Posterior vena cava (tissue), 2 donors: ENCODE data around the gene SLC35G1. TPM values are rescaled to one million over a fixed set of nuclear protein-coding genes. Genes with fewer than 3 reads are reported as not detected.

Source experiments
- DNase-seq: peaks from one replicate; pipeline ENCODE4 v3.0.0-alpha.2; 2020; ENCODE audit warnings: low spot score
- intact Hi-C, 2 donors: fragments of 100-400 bp; cut with DNase I; formaldehyde crosslinking; loops; one replicate each; pipeline versions ENCODE4 v1.14.1 to v1.14.2; 2022 to 2023
- long read RNA-seq, 2 donors: library from polyadenylated mRNA; unstranded; transcript quantifications; one replicate each; pipeline ENCODE4 v2.0.0, GENCODE V29; 2020 to 2021
- total RNA-seq, 2 donors: library from RNA; stranded (reverse); fragmentation: NEBNext Ultra II Directional; extraction: Animal tissue kit (Norgen Biotek cat#: 25700); gene quantifications; one replicate each; pipeline ENCODE4 v1.2.1, GENCODE V29; 2021
- donor health status: DM: yes; HTN: yes; CAD: no.
- donor health status: DM: yes; HTN: yes; CAD: no.

The SLC35G1 gene
- total RNA-seq: 1 to 10 TPM; 2.7 to 3.1 TPM
- long read RNA-seq, donor 1, partial matches to known transcripts: 0 of 1 reads
- long read RNA-seq, donor 1, other reads (novel, unspliced or antisense): 0 of 1 reads
- long read RNA-seq, donor 2, partial matches to known transcripts: 0 of 2 reads
- long read RNA-seq, donor 2, other reads (novel, unspliced or antisense): 2 of 2 reads

GRCh38 chr10:93893646-93894515, at the start of gene SLC35G1:
Gene SLC35G1 (plus strand): TSS chr10:93893978. CDS start chr10:93894034, 56 bp downstream.
- DNase-seq: peak; percentile 87
- intact Hi-C loops: no loop called here

GRCh38 chr10:93844979-93845626, 48.7 kb upstream of the SLC35G1 start:
- no peak for DNase-seq
- intact Hi-C loops: no loop called here

GRCh38 chr10:93849593-93849992, 44.2 kb upstream of the SLC35G1 start:
- DNase-seq: no peak

GRCh38 chr10:93850031-93851015, 43.5 kb upstream of the SLC35G1 start:
- DNase-seq: no peak
- intact Hi-C loops: no loop called here

More at GRCh38 chr10:93849593-93849992, 44.2 kb upstream of the SLC35G1 start:
- intact Hi-C loops: no loop called here

- intact Hi-C loops: no loop called here
- DNase-seq: no peak
Observed at GRCh38 chr10:93851169-93851568, 42.6 kb upstream of the SLC35G1 start.

GRCh38 chr10:93852476-93853095, 41.2 kb upstream of the SLC35G1 start:
- DNase-seq: no peak
- intact Hi-C loops: no loop called here

GRCh38 chr10:93854975-93855374, 38.8 kb upstream of the SLC35G1 start:
- intact Hi-C loops: no loop called here
- no peak for DNase-seq

GRCh38 chr10:93856349-93857145, 37.2 kb upstream of the SLC35G1 start:
- no peak for DNase-seq
- intact Hi-C loops: no loop called here

- DNase-seq: no peak
- intact Hi-C loops: no loop called here
Observed at GRCh38 chr10:93859049-93859655, 34.6 kb upstream of the SLC35G1 start.

- intact Hi-C loops: no loop called here
- DNase-seq: no peak
Observed at GRCh38 chr10:93861825-93862224, 32.0 kb upstream of the SLC35G1 start.

- intact Hi-C loops: no loop called here
- DNase-seq: no peak
Observed at GRCh38 chr10:93865794-93866425, 27.9 kb upstream of the SLC35G1 start.

- intact Hi-C loops: no loop called here
- no peak for DNase-seq
Observed at GRCh38 chr10:93867525-93867924, 26.3 kb upstream of the SLC35G1 start.

GRCh38 chr10:93871671-93872204, 22.0 kb upstream of the SLC35G1 start:
- no peak for DNase-seq
- intact Hi-C loops: no loop called here

GRCh38 chr10:93872375-93873158, 21.2 kb upstream of the SLC35G1 start:
- DNase-seq: no peak
- intact Hi-C loops: no loop called here

- no peak for DNase-seq
- intact Hi-C loops: no loop called here
Observed at GRCh38 chr10:93873420-93874115, 20.2 kb upstream of the SLC35G1 start.
